22Rv1 (cell line): ENCODE measurements around the gene ARMC2.

ENCODE experiments used
- ZFX ChIP-seq: fragments of 450-650 bp; IDR thresholded peaks from 2 replicates; pipeline ENCODE4 v1.6.1; 2017; ENCODE audit warnings: antibody characterized with exemption, borderline replicate concordance
- TF ChIP-seq, protein P1 (sequence below): fragments of 450-650 bp; IDR thresholded peaks from 2 replicates; pipeline ENCODE4 v1.5.1; 2017; ENCODE audit warnings: mild to moderate bottlenecking

DNA sequence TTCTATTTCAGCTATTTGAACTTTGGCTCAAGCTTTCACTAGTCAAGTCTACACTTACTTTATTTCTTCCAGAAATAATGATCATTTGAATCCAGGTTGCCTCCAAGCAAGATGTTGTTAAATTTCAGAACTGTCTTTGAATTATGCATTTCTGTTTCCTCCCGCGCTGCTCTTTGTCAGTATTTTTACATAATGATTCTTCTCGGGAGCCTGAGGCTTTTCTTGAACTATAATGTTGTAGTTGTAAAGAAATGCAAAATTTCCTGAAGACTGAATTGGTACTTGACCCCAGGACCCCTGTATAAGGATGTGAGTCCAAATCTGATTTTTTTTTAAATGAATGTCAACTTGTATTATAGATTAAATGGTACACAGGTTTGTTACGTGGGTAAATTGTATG, 80.4 kb downstream of the ARMC2 start:
- TF ChIP-seq ZFX: no peak
- TF ChIP-seq, protein P1, sequence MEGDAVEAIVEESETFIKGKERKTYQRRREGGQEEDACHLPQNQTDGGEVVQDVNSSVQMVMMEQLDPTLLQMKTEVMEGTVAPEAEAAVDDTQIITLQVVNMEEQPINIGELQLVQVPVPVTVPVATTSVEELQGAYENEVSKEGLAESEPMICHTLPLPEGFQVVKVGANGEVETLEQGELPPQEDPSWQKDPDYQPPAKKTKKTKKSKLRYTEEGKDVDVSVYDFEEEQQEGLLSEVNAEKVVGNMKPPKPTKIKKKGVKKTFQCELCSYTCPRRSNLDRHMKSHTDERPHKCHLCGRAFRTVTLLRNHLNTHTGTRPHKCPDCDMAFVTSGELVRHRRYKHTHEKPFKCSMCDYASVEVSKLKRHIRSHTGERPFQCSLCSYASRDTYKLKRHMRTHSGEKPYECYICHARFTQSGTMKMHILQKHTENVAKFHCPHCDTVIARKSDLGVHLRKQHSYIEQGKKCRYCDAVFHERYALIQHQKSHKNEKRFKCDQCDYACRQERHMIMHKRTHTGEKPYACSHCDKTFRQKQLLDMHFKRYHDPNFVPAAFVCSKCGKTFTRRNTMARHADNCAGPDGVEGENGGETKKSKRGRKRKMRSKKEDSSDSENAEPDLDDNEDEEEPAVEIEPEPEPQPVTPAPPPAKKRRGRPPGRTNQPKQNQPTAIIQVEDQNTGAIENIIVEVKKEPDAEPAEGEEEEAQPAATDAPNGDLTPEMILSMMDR: no peak
